GM23338 (cell line): ENCODE results near the gene TNS3. TPM values are rescaled to one million over a fixed set of nuclear protein-coding genes. Genes with fewer than 3 reads are reported as not detected.

Experiments used
- ATAC-seq: fragments of 200-7000 bp; cut with Tn5 transposase; 3 replicates; pipeline ENCODE4 v1.9.1; 2020
- DNase-seq: peaks from one replicate; pipeline ENCODE4 v3.0.0-alpha.2; 2015; ENCODE audit warnings: low spot score
- H2AFZ ChIP-seq: fragments of 200-600 bp; sonication (generic); 2 replicates; pipeline ENCODE4 v1.8.0; 2016; ENCODE audit warnings: antibody characterized with exemption, mild to moderate bottlenecking, moderate library complexity
- H3F3A ChIP-seq: fragments of 200-600 bp; sonication (generic); replicated peaks from 2 replicates; pipeline ENCODE4 v1.8.0; 2017; ENCODE audit warnings: antibody characterized with exemption, mixed run types, low read depth
- H3K27ac ChIP-seq: fragments of 200-600 bp; sonication (generic); 2 replicates; pipeline ENCODE4 v1.6.1; 2016; ENCODE audit warnings: low read depth
- H3K27me3 ChIP-seq: fragments of 200-600 bp; sonication (generic); 2 replicates; pipeline ENCODE4 v1.8.0; 2016; ENCODE audit warnings: mild to moderate bottlenecking, mixed run types, moderate library complexity; ENCODE audit not compliant: insufficient read depth
- H3K36me3 ChIP-seq: fragments of 200-600 bp; sonication (generic); 2 replicates; pipeline ENCODE4 v1.8.0; 2016; ENCODE audit warnings: mild to moderate bottlenecking; ENCODE audit not compliant: insufficient read depth
- H3K4me1 ChIP-seq: fragments of 200-600 bp; sonication (generic); 2 replicates; pipeline ENCODE4 v1.8.0; 2016; ENCODE audit warnings: mild to moderate bottlenecking, moderate library complexity; ENCODE audit not compliant: insufficient read depth
- H3K4me2 ChIP-seq: fragments of 200-600 bp; sonication (generic); 2 replicates; pipeline ENCODE4 v1.7.1; 2017; ENCODE audit warnings: mixed run types
- H3K4me3 ChIP-seq: fragments of 200-600 bp; sonication (generic); 2 replicates; pipeline ENCODE4 v1.6.1; 2016; ENCODE audit warnings: mixed run types
- H3K79me2 ChIP-seq: fragments of 200-600 bp; sonication (generic); replicated peaks from 2 replicates; pipeline ENCODE4 v1.8.0; 2017; ENCODE audit warnings: mild to moderate bottlenecking; ENCODE audit not compliant: insufficient read depth
- H3K9me2 ChIP-seq: fragments of 200-600 bp; sonication (generic); 2 replicates; pipeline ENCODE4 v1.8.0; 2017; ENCODE audit not compliant: insufficient read depth
- H4K20me1 ChIP-seq: fragments of 200-600 bp; sonication (generic); replicated peaks from 2 replicates; pipeline ENCODE4 v1.8.0; 2017; ENCODE audit warnings: mild to moderate bottlenecking; ENCODE audit not compliant: insufficient read depth
- H3K27ac Mint-ChIP-seq: 2 replicates; pipeline ENCODE4 v1.8.0; 2020; ENCODE audit warnings: inconsistent platforms, mild to moderate bottlenecking, moderate library complexity, mixed read lengths
- H3K27me3 Mint-ChIP-seq: 3 replicates; pipeline ENCODE4 v1.8.0; 2022; ENCODE audit warnings: low read depth, mild to moderate bottlenecking, moderate library complexity, mixed read lengths, inconsistent platforms; ENCODE audit not compliant: insufficient read depth, poor library complexity
- H3K36me3 Mint-ChIP-seq: 3 replicates; pipeline ENCODE4 v1.8.0; 2021; ENCODE audit warnings: low read depth, mild to moderate bottlenecking, inconsistent platforms, moderate library complexity, mixed read lengths
- H3K4me1 Mint-ChIP-seq: 3 replicates; pipeline ENCODE4 v1.8.0; 2020; ENCODE audit warnings: mild to moderate bottlenecking, inconsistent platforms, mixed read lengths
- H3K4me3 Mint-ChIP-seq: 3 replicates; pipeline ENCODE4 v1.8.0; 2021; ENCODE audit warnings: moderate library complexity, mild to moderate bottlenecking, inconsistent platforms, mixed read lengths
- H3K9me3 Mint-ChIP-seq: 3 replicates; pipeline ENCODE4 v1.8.0; 2020; ENCODE audit warnings: moderate library complexity, mild to moderate bottlenecking, inconsistent platforms, mixed read lengths
- CREB1 ChIP-seq: fragments of 250-450 bp; sonication (Bioruptor Pico); IDR thresholded peaks from 2 replicates; pipeline ENCODE4 v1.5.0; 2020; ENCODE audit warnings: low read depth, mild to moderate bottlenecking, moderate library complexity
- CTCF ChIP-seq, 2 experiments: fragments of 200-600 bp in 1 of 2; sonication (generic) in 1 of 2; conservative IDR thresholded peaks; 2 replicates each; pipeline versions ENCODE4 v1.5.1 to v1.6.1; 2016 to 2017; ENCODE audit warnings: antibody characterized with exemption in 2 of 2, low read depth in 2 of 2, mild to moderate bottlenecking in 2 of 2, moderate library complexity in 1 of 2
- ETS1 ChIP-seq: IDR thresholded peaks from 2 replicates; pipeline ENCODE4 v1.6.1; 2016; ENCODE audit warnings: antibody characterized with exemption
- EZH2 ChIP-seq: fragments of 200-600 bp; sonication (generic); IDR thresholded peaks from one replicate; pipeline ENCODE4 v1.8.0; 2017; ENCODE audit warnings: antibody characterized with exemption, mild to moderate bottlenecking, low read depth; ENCODE audit not compliant: unreplicated experiment
- EZH2phosphoT487 ChIP-seq: fragments of 200-600 bp; sonication (generic); IDR thresholded peaks from one replicate; pipeline ENCODE4 v1.8.1; 2018; ENCODE audit warnings: antibody characterized with exemption; ENCODE audit not compliant: unreplicated experiment
- JUNB ChIP-seq: IDR thresholded peaks from one replicate; pipeline ENCODE4 v1.6.1; 2016; ENCODE audit warnings: antibody characterized with exemption; ENCODE audit not compliant: unreplicated experiment
- NANOG ChIP-seq: IDR thresholded peaks from 2 replicates; pipeline ENCODE4 v1.6.1; 2016; ENCODE audit warnings: antibody characterized with exemption, borderline replicate concordance
- POLR2AphosphoS5 ChIP-seq: IDR thresholded peaks from 2 replicates; pipeline ENCODE4 v1.6.1; 2016; ENCODE audit warnings: antibody characterized with exemption, low read depth
- REST ChIP-seq: IDR thresholded peaks from one replicate; pipeline ENCODE4 v1.6.1; 2018; ENCODE audit warnings: antibody characterized with exemption; ENCODE audit not compliant: unreplicated experiment
- STAT1 ChIP-seq: IDR thresholded peaks from one replicate; pipeline ENCODE4 v1.6.1; 2016; ENCODE audit warnings: antibody characterized with exemption; ENCODE audit not compliant: unreplicated experiment
- ZNF114 ChIP-seq: fragments of 250-450 bp; sonication (Bioruptor Pico); IDR thresholded peaks from 2 replicates; pipeline ENCODE4 v1.5.0; 2020; ENCODE audit warnings: mild to moderate bottlenecking, moderate library complexity
- ZNF331 ChIP-seq: fragments of 250-450 bp; sonication (Bioruptor Pico); IDR thresholded peaks from 2 replicates; pipeline ENCODE4 v1.5.0; 2020; ENCODE audit warnings: low read depth, mild to moderate bottlenecking, moderate library complexity
- ZNF462 ChIP-seq: fragments of 250-450 bp; sonication (Bioruptor Pico); IDR thresholded peaks from 2 replicates; pipeline ENCODE4 v1.5.0; 2020; ENCODE audit warnings: mild to moderate bottlenecking, moderate library complexity
- polyA plus RNA-seq: library from polyadenylated mRNA; unstranded; fragments of >200 nt; fragmentation: Nextera tagmentation; extraction: Ambion mirVana; gene quantifications from 2 replicates; pipeline ENCODE4 v1.2.1, GENCODE V29; 2016
- total RNA-seq: library from RNA; depleted of rRNA; stranded (reverse); fragments of >200 nt; shearing (Covaris generic); gene quantifications from 2 replicates; pipeline ENCODE4 v1.2.3, GENCODE V29; 2014

TNS3 gene
- total and polyA plus RNA-seq, 2 experiments from 2014 or later, result 6.2 to 28.7 TPM

- peak overlapping the region; percentile 53 for H3K4me3 ChIP-seq
- H3F3A ChIP-seq, result 0 out of 2 replicates have a peak, but pooled peaks cover 7% of the 10 kb centered on the region
- H3K36me3 ChIP-seq, result no peaks in the 10 kb centered on the region
- H3K79me2 ChIP-seq, result peaks cover 6% of the 10 kb centered on the region; the same call in 1 of the 2 replicates
- DNase-seq (no peak), ATAC-seq (peak; percentile 1; the same call in 2 of the 3 replicates)
- H3K9me2 ChIP-seq, result no peaks in the 10 kb centered on the region; the same call in 1 of the 2 replicates
- Mint-ChIP-seq H3K27me3 (peaks cover 4% of the 10 kb centered on the region), H3K4me3 (peak overlapping the region; percentile 72), H3K4me1 (peaks cover 72% of the 10 kb centered on the region), H3K36me3 (no peaks in the 10 kb centered on the region), H3K9me3 (no peaks in the 10 kb centered on the region), H3K27ac (peak overlapping the region; percentile 97)
- no peak for TF ChIP-seq POLR2AphosphoS5
- no peak for TF ChIP-seq NANOG
- no peak for TF ChIP-seq ZNF114 (CRISPR knock-in tag)
- TF ChIP-seq CTCF (conservative IDR thresholded peaks at IDR 0.05; ENCODE audit: low read depth in 2 of 2), result no peak
- TF ChIP-seq ZNF331 (CRISPR knock-in tag), result no peak
- no peak for TF ChIP-seq JUNB
- no peak for TF ChIP-seq EZH2
- no peak for TF ChIP-seq STAT1
- no peak for TF ChIP-seq EZH2phosphoT487
- no peak for TF ChIP-seq REST
- no peak for TF ChIP-seq ZNF462
- TF ChIP-seq CREB1 (CRISPR knock-in tag), result no peak
- TF ChIP-seq ETS1, result no peak
- H3K4me1 ChIP-seq, result peaks cover 46% of the 10 kb centered on the region
- no peaks in the 10 kb centered on the region for H4K20me1 ChIP-seq
- peak overlapping the region; percentile 74; the same call in 1 of the 2 replicates for H2AFZ ChIP-seq
- no peaks in the 10 kb centered on the region for H3K27me3 ChIP-seq
- H3K4me2 ChIP-seq, result peak overlapping the region; percentile 76
- H3K27ac ChIP-seq, result peak overlapping the region; percentile 93
Observed at GRCh38 chr7:47328392-47329319, 253.3 kb downstream of the TNS3 start.
